Superior temporal gyrus (tissue), 1 donor: ENCODE measurements around the gene RNASE13.
"Not testable (repeated sequence)": the region's sequence is repeated elsewhere in the genome, so short reads cannot be mapped to it uniquely, and the experiment has no call there.

Experiments used
- DNase-seq: peaks from one replicate; pipeline ENCODE4 v3.0.0-alpha.2; 2016; ENCODE audit errors: extremely low spot score

Gene RNASE13

GRCh38 chr14:20989471-20989786, 45.2 kb downstream of the RNASE13 start:
- DNase-seq: no peak

- DNase-seq: peak; percentile 17
Measured at GRCh38 chr14:20988717-20989470, 45.7 kb downstream of the RNASE13 start.

- DNase-seq: peak; percentile 12
Measured at GRCh38 chr14:20986811-20987210, 47.8 kb downstream of the RNASE13 start.

GRCh38 chr14:20985650-20986049, 49.0 kb downstream of the RNASE13 start:
- DNase-seq: not testable (repeated sequence)
